DOHH2 (cell line): ENCODE results near the gene GAK.

Experiments used
- H3F3A ChIP-seq: fragments of 200-600 bp; sonication (generic), shearing (Covaris generic); 2 replicates; pipeline ENCODE4 v1.6.0; 2016; ENCODE audit warnings: antibody characterized with exemption, mild to moderate bottlenecking; ENCODE audit not compliant: control insufficient read depth, insufficient read depth
- H3K27ac ChIP-seq: fragments of 200-600 bp; sonication (generic); 2 replicates; pipeline ENCODE4 v1.5.1; 2014; ENCODE audit warnings: low read depth, mild to moderate bottlenecking, low read length, moderate library complexity
- H3K27me3 ChIP-seq: fragments of 200-600 bp; sonication (generic); 2 replicates; pipeline ENCODE4 v1.6.1; 2014; ENCODE audit warnings: mild to moderate bottlenecking, low read length, mixed read lengths; ENCODE audit not compliant: control insufficient read depth
- H3K36me3 ChIP-seq: fragments of 200-600 bp; sonication (generic); 2 replicates; pipeline ENCODE4 v1.6.1; 2014; ENCODE audit warnings: mild to moderate bottlenecking, low read length, moderate library complexity, mixed read lengths; ENCODE audit not compliant: control insufficient read depth
- H3K4me1 ChIP-seq: fragments of 200-600 bp; sonication (generic); 2 replicates; pipeline ENCODE4 v1.6.1; 2014; ENCODE audit warnings: mild to moderate bottlenecking, low read length, mixed read lengths; ENCODE audit not compliant: control insufficient read depth
- H3K4me2 ChIP-seq: fragments of 200-600 bp; sonication (generic); 2 replicates; pipeline ENCODE4 v1.6.0; 2014; ENCODE audit warnings: mild to moderate bottlenecking, low read length, moderate library complexity
- H3K4me3 ChIP-seq: fragments of 200-600 bp; sonication (generic); 2 replicates; pipeline ENCODE4 v1.5.1; 2014; ENCODE audit warnings: mild to moderate bottlenecking, low read length, mixed read lengths
- H3K79me2 ChIP-seq: fragments of 200-600 bp; sonication (generic); 2 replicates; pipeline ENCODE4 v1.6.1; 2014; ENCODE audit warnings: mild to moderate bottlenecking, low read length, mixed read lengths; ENCODE audit not compliant: control insufficient read depth
- H3K9me2 ChIP-seq: fragments of 200-600 bp; sonication (generic); replicated peaks from 2 replicates; pipeline ENCODE4 v1.6.1; 2014; ENCODE audit warnings: mild to moderate bottlenecking, low read length, mixed read lengths; ENCODE audit not compliant: control insufficient read depth
- H3K9me3 ChIP-seq: fragments of 200-600 bp; sonication (generic); 2 replicates; pipeline ENCODE4 v1.6.1; 2014; ENCODE audit warnings: antibody characterized with exemption, low read length, mixed read lengths; ENCODE audit not compliant: control insufficient read depth, insufficient read depth
- H4K20me1 ChIP-seq: fragments of 200-600 bp; sonication (generic); 2 replicates; pipeline ENCODE4 v1.6.0; 2014; ENCODE audit warnings: low read depth, mild to moderate bottlenecking, antibody characterized with exemption, low read length, moderate library complexity; ENCODE audit not compliant: control insufficient read depth, insufficient read depth
- CTCF ChIP-seq: fragments of 200-600 bp; sonication (generic); IDR thresholded peaks from one replicate; pipeline ENCODE4 v1.5.1; 2014; ENCODE audit warnings: antibody characterized with exemption, mild to moderate bottlenecking, low read depth, low read length; ENCODE audit not compliant: poor library complexity, severe bottlenecking
- EZH2phosphoT487 ChIP-seq: fragments of 200-600 bp; sonication (generic); IDR thresholded peaks from 2 replicates; pipeline ENCODE4 v1.6.1; 2017; ENCODE audit warnings: borderline replicate concordance, mild to moderate bottlenecking, antibody characterized with exemption, low read length, moderate library complexity, mixed read lengths

GAK gene

GRCh38 chr4:948101-948935, 16.2 kb upstream of the GAK start:
- no peaks in the 10 kb centered on the region for H3K4me1 ChIP-seq
- 0 out of 2 replicates have a peak, but pooled peaks cover 8% of the 10 kb centered on the region for H4K20me1 ChIP-seq
- no peaks in the 10 kb centered on the region for H3K9me3 ChIP-seq
- no peak overlapping the region for H3K4me3 ChIP-seq
- TF ChIP-seq CTCF (no peak), EZH2phosphoT487 (no peak)
- no peak overlapping the region for H3K27ac ChIP-seq
- H3K27me3 ChIP-seq: no peaks in the 10 kb centered on the region
- H3K9me2 ChIP-seq: no peaks in the 10 kb centered on the region
- no peaks in the 10 kb centered on the region for H3F3A ChIP-seq
- H3K79me2 ChIP-seq: no peaks in the 10 kb centered on the region
- no peaks in the 10 kb centered on the region for H3K36me3 ChIP-seq
- H3K4me2 ChIP-seq: no peak overlapping the region

GRCh38 chr4:947491-947971, 15.4 kb upstream of the GAK start:
- Histone ChIP-seq H3K4me3 (no peak overlapping the region), H3K36me3 (no peaks in the 10 kb centered on the region), H3K9me3 (no peaks in the 10 kb centered on the region), H3K79me2 (no peaks in the 10 kb centered on the region), H3K27ac (no peak overlapping the region), H3F3A (no peaks in the 10 kb centered on the region), H4K20me1 (0 out of 2 replicates have a peak, but pooled peaks cover 8% of the 10 kb centered on the region), H3K4me1 (no peaks in the 10 kb centered on the region), H3K9me2 (no peaks in the 10 kb centered on the region), H3K4me2 (no peak overlapping the region), H3K27me3 (no peaks in the 10 kb centered on the region)
- TF ChIP-seq EZH2phosphoT487 (no peak), CTCF (no peak)

- H3K27me3 ChIP-seq: no peaks in the 10 kb centered on the region
- no peaks in the 10 kb centered on the region for H3K4me1 ChIP-seq
- H3K79me2 ChIP-seq: no peaks in the 10 kb centered on the region
- no peaks in the 10 kb centered on the region for H3K36me3 ChIP-seq
- H3K4me2 ChIP-seq: no peak overlapping the region
- H3K4me3 ChIP-seq: no peak overlapping the region
- H3F3A ChIP-seq: no peaks in the 10 kb centered on the region
- H3K9me2 ChIP-seq: no peaks in the 10 kb centered on the region
- 0 out of 2 replicates have a peak, but pooled peaks cover 8% of the 10 kb centered on the region for H4K20me1 ChIP-seq
- TF ChIP-seq CTCF (no peak), EZH2phosphoT487 (no peak)
- no peak overlapping the region for H3K27ac ChIP-seq
- no peaks in the 10 kb centered on the region for H3K9me3 ChIP-seq
Measured at GRCh38 chr4:946517-947471, 14.7 kb upstream of the GAK start.
